GM19099 (cell line): Measurements from ENCODE around the gene PTRH2.

ENCODE experiments used
- POLR2A ChIP-seq: IDR thresholded peaks from 3 replicates; pipeline ENCODE4 v1.6.1; 2011; ENCODE audit warnings: low read depth; ENCODE audit not compliant: insufficient read length; ENCODE audit errors: extremely low read depth

The PTRH2 gene

GRCh38 chr17:59693582-59693981 lies 13.6 kb downstream of the PTRH2 start:
- TF ChIP-seq POLR2A: no peak

- TF ChIP-seq POLR2A: no peak
Measured at GRCh38 chr17:59688496-59688895, 18.7 kb downstream of the PTRH2 start.

- TF ChIP-seq POLR2A: no peak
Measured at GRCh38 chr17:59688008-59688407, 19.2 kb downstream of the PTRH2 start.

GRCh38 chr17:59684967-59685366 lies 22.3 kb downstream of the PTRH2 start:
- TF ChIP-seq POLR2A: no peak

- no peak for TF ChIP-seq POLR2A
Measured at GRCh38 chr17:59683283-59683682, 23.9 kb downstream of the PTRH2 start.

- TF ChIP-seq POLR2A: no peak
Measured at GRCh38 chr17:59680314-59680713, 26.9 kb downstream of the PTRH2 start.

- TF ChIP-seq POLR2A: no peak
Measured at GRCh38 chr17:59678918-59679317, 28.3 kb downstream of the PTRH2 start.

- no peak for TF ChIP-seq POLR2A
Measured at GRCh38 chr17:59676716-59677115, 30.5 kb downstream of the PTRH2 start.

- TF ChIP-seq POLR2A: no peak
Measured at GRCh38 chr17:59675231-59675630, 32.0 kb downstream of the PTRH2 start.

GRCh38 chr17:59671386-59671785 lies 35.8 kb downstream of the PTRH2 start:
- no peak for TF ChIP-seq POLR2A

- no peak for TF ChIP-seq POLR2A
Measured at GRCh38 chr17:59669944-59670343, 37.3 kb downstream of the PTRH2 start.

GRCh38 chr17:59669411-59669810 lies 37.8 kb downstream of the PTRH2 start:
- TF ChIP-seq POLR2A: no peak

GRCh38 chr17:59668816-59669215 lies 38.4 kb downstream of the PTRH2 start:
- TF ChIP-seq POLR2A: no peak

- no peak for TF ChIP-seq POLR2A
Measured at GRCh38 chr17:59666235-59666634, 41.0 kb downstream of the PTRH2 start.

- TF ChIP-seq POLR2A: no peak
Measured at GRCh38 chr17:59652119-59652518, 55.1 kb downstream of the PTRH2 start.

- TF ChIP-seq POLR2A: no peak
Measured at GRCh38 chr17:59651346-59651745, 55.9 kb downstream of the PTRH2 start.

GRCh38 chr17:59650642-59651041 lies 56.6 kb downstream of the PTRH2 start:
- no peak for TF ChIP-seq POLR2A
